Left ventricle myocardium inferior (tissue), 1 donor: ENCODE data around the gene CPO. TPM values are rescaled to one million over a fixed set of nuclear protein-coding genes. Genes with fewer than 3 reads are reported as not detected.

ENCODE experiments used
- DNase-seq: peaks from one replicate; pipeline ENCODE4 v3.0.0-alpha.2; 2020
- H3K27ac ChIP-seq: fragments of 200-600 bp; replicated peaks from 2 replicates; pipeline ENCODE4 v1.8.0; 2021
- H3K27me3 ChIP-seq: fragments of 200-600 bp; 2 replicates; pipeline ENCODE4 v1.8.0; 2021; ENCODE audit warnings: low read depth
- H3K36me3 ChIP-seq: fragments of 200-600 bp; 2 replicates; pipeline ENCODE4 v1.8.0; 2021
- H3K4me1 ChIP-seq: fragments of 200-600 bp; 2 replicates; pipeline ENCODE4 v1.8.0; 2021
- H3K4me3 ChIP-seq: fragments of 200-600 bp; 2 replicates; pipeline ENCODE4 v1.8.0; 2021; ENCODE audit warnings: mild to moderate bottlenecking, moderate library complexity
- H3K9me3 ChIP-seq: fragments of 200-600 bp; replicated peaks from 2 replicates; pipeline ENCODE4 v1.8.0; 2021
- CTCF ChIP-seq: fragments of 200-600 bp; IDR thresholded peaks from 2 replicates; pipeline ENCODE4 v1.8.0; 2021; ENCODE audit warnings: antibody characterized with exemption, mild to moderate bottlenecking, borderline replicate concordance
- intact Hi-C: fragments of 100-400 bp; cut with micrococcal nuclease; formaldehyde crosslinking; loops from one replicate; pipeline ENCODE4 v1.11.0; 2022
- long read RNA-seq: library from polyadenylated mRNA; unstranded; transcript quantifications from one replicate; pipeline ENCODE4 v2.0.0, GENCODE V29; 2021
- total RNA-seq: library from RNA; stranded (reverse); fragmentation: NEBNext Ultra II Directional; extraction: Animal tissue kit (Norgen Biotek cat#: 25700); gene quantifications from one replicate; pipeline ENCODE4 v1.2.1, GENCODE V29; 2021
- donor health status: DM: no; HTN: yes; CAD: no; lungs with severe emphysema.

The CPO gene, protein sequence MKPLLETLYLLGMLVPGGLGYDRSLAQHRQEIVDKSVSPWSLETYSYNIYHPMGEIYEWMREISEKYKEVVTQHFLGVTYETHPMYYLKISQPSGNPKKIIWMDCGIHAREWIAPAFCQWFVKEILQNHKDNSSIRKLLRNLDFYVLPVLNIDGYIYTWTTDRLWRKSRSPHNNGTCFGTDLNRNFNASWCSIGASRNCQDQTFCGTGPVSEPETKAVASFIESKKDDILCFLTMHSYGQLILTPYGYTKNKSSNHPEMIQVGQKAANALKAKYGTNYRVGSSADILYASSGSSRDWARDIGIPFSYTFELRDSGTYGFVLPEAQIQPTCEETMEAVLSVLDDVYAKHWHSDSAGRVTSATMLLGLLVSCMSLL
- 0.25 TPM for total RNA-seq
- long read RNA-seq, partial matches to known transcripts, result 0 of 1 reads
- long read RNA-seq, other reads (novel, unspliced or antisense), result 1 of 1 reads

GRCh38 chr2:206939340-206939739, at the start of gene CPO:
Gene CPO, plus strand, starts transcription at chr2:206939518. Its CDS starts 82 bp downstream, at chr2:206939600.
- Histone ChIP-seq H3K4me3 (no peak within 1 kb of the TSS), H3K9me3 (no peaks in the 10 kb centered on the region), H3K4me1 (peaks cover 13% of the 10 kb centered on the region), H3K36me3 (no peaks in the 10 kb centered on the region), H3K27me3 (no peaks in the 10 kb centered on the region), H3K27ac (no peak within 1 kb of the TSS)
- intact Hi-C loops, result no loop called here
- no peak for DNase-seq
- no peak for TF ChIP-seq CTCF

DNA sequence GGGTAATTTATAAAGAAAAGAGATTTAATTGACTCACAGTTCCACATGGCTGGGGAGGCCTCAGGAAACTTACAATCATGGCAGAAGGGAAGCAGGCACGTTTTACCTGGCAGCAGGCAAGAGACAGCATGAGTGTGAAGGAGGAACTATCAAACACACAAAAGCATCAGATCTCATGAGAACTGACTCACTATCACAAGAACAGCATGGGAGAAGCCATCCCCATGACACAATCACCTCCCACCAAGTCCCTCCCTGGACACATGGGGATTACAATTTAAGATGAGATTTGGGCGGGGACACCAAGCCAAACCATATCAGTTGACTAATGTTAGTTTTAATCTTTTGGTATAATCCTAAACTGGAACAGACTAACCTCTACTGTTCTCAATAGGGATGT, 49.1 kb upstream of the CPO start:
- Histone ChIP-seq H3K27me3 (no peaks in the 10 kb centered on the region), H3K4me3 (no peak overlapping the region), H3K4me1 (no peaks in the 10 kb centered on the region), H3K36me3 (no peaks in the 10 kb centered on the region), H3K27ac (no peak overlapping the region), H3K9me3 (no peaks in the 10 kb centered on the region)
- no peak for DNase-seq
- no peak for TF ChIP-seq CTCF
- intact Hi-C loops, result no loop called here

DNA sequence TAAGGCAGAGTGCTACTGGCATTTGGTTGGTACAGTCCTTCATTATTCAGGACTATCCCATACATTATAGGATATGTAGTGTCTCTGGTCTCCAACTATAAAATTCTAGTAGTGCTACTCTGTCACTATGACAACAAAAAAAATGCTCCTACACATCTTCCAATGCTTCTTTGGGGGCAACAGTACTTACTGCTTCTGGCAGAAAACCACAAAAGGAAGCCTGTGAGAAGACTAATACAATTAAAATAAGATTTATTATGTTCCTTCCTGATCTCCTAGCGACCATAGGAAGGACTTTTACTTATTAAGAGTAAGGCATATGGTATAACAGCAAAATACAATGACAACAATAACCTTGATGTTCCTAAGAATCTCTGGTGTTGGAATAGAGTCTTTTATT, 48.4 kb upstream of the CPO start:
- intact Hi-C loops, result no loop called here
- no peak for DNase-seq
- TF ChIP-seq CTCF, result no peak

GRCh38 chr2:206915121-206915520, 24.2 kb upstream of the CPO start:
- H3K27me3 ChIP-seq, result no peaks in the 10 kb centered on the region
- no peak for DNase-seq
- H3K4me1 ChIP-seq, result no peaks in the 10 kb centered on the region
- intact Hi-C loops, result no loop called here
- H3K4me3 ChIP-seq, result no peak overlapping the region
- H3K9me3 ChIP-seq, result no peaks in the 10 kb centered on the region
- no peak overlapping the region for H3K27ac ChIP-seq
- TF ChIP-seq CTCF, result no peak
- no peaks in the 10 kb centered on the region for H3K36me3 ChIP-seq

More for the DNA sequence above, 48.4 kb upstream of the CPO start:
- Histone ChIP-seq H3K27ac (no peak overlapping the region), H3K4me3 (no peak overlapping the region), H3K9me3 (peaks cover 3% of the 10 kb centered on the region), H3K4me1 (no peaks in the 10 kb centered on the region), H3K27me3 (no peaks in the 10 kb centered on the region), H3K36me3 (no peaks in the 10 kb centered on the region)

- no peaks in the 10 kb centered on the region for H3K9me3 ChIP-seq
- H3K4me1 ChIP-seq, result no peaks in the 10 kb centered on the region
- H3K27ac ChIP-seq, result no peak overlapping the region
- no peak for DNase-seq
- intact Hi-C loops, result no loop called here
- H3K4me3 ChIP-seq, result no peak overlapping the region
- no peaks in the 10 kb centered on the region for H3K27me3 ChIP-seq
- no peak for TF ChIP-seq CTCF
- no peaks in the 10 kb centered on the region for H3K36me3 ChIP-seq
These were observed 21.1 kb upstream of the CPO start for GRCh38 chr2:206918263-206918662.
